Muscle of leg (tissue), 11 donors: ENCODE data around the gene SLC10A1. TPM values are rescaled to one million over a fixed set of nuclear protein-coding genes. Genes with fewer than 3 reads are reported as not detected.

ENCODE experiments used
- DNase-seq: peaks from one replicate; pipeline ENCODE4 v3.0.0; 2013
- H3K27ac ChIP-seq: one replicate; pipeline ENCODE4 v1.5.1; 2013; ENCODE audit warnings: mild to moderate bottlenecking, low read length, control low read depth
- H3K27me3 ChIP-seq: one replicate; pipeline ENCODE4 v1.6.1; 2013; ENCODE audit warnings: low read length; ENCODE audit not compliant: control insufficient read depth, insufficient read depth
- H3K36me3 ChIP-seq: one replicate; pipeline ENCODE4 v1.6.1; 2013; ENCODE audit warnings: low read length; ENCODE audit not compliant: control insufficient read depth, insufficient read depth
- H3K4me1 ChIP-seq: one replicate; pipeline ENCODE4 v1.6.1; 2013; ENCODE audit warnings: low read length; ENCODE audit not compliant: control insufficient read depth, insufficient read depth
- H3K4me3 ChIP-seq: one replicate; pipeline ENCODE4 v1.5.1; 2013; ENCODE audit warnings: low read length, control low read depth
- H3K9me3 ChIP-seq: replicated peaks from 2 replicates; pipeline ENCODE4 v1.6.1; 2013; ENCODE audit warnings: low read depth, low read length; ENCODE audit not compliant: control insufficient read depth
- WGBS: methylation state at CpG from one replicate; pipeline ENCODE4 v1.1.5; 2013; ENCODE audit warnings: missing lambda C conversion rate; ENCODE audit not compliant: insufficient coverage; 5-methylcytosine and 5-hydroxymethylcytosine counted together
- polyA plus RNA-seq, 8 donors: library from polyadenylated mRNA; unstranded; fragments of 120-200 nt; gene quantifications; one replicate each; pipeline versions ENCODE4 v1.2.1 to v1.2.3, GENCODE V29; 2013; ENCODE audit warnings: inconsistent platforms in 1 of 8, low replicate concordance in 1 of 8; ENCODE audit not compliant: insufficient read length in 8 of 8, insufficient read depth in 1 of 8
- total RNA-seq: library from RNA; stranded (reverse); fragments of 120-200 nt; gene quantifications from one replicate; pipeline ENCODE4 v1.2.4, GENCODE V29; 2013

SLC10A1 gene
- total and polyA plus RNA-seq, 9 donors, result 0.06 to 0.09 TPM; not detected in 7

GRCh38 chr14:69811227-69811867, 14.3 kb upstream of the SLC10A1 start:
- H3K4me3 ChIP-seq, result no peak overlapping the region
- no peaks in the 10 kb centered on the region for H3K36me3 ChIP-seq
- no peaks in the 10 kb centered on the region for H3K9me3 ChIP-seq
- H3K27ac ChIP-seq, result no peak overlapping the region
- 80% methylated on average over 11 of the region's 13 CpGs for WGBS
- peaks cover 11% of the 10 kb centered on the region for H3K27me3 ChIP-seq
- DNase-seq, result no peak
- H3K4me1 ChIP-seq, result no peaks in the 10 kb centered on the region

GRCh38 chr14:69808919-69809808, 12.1 kb upstream of the SLC10A1 start:
- H3K4me1 ChIP-seq, result no peaks in the 10 kb centered on the region
- no peak for DNase-seq
- H3K27me3 ChIP-seq, result peaks cover 3% of the 10 kb centered on the region
- H3K36me3 ChIP-seq, result no peaks in the 10 kb centered on the region
- H3K4me3 ChIP-seq, result no peak overlapping the region
- 84% methylated on average over 7 of the region's 12 CpGs for WGBS
- H3K9me3 ChIP-seq, result no peaks in the 10 kb centered on the region
- H3K27ac ChIP-seq, result no peak overlapping the region

DNA sequence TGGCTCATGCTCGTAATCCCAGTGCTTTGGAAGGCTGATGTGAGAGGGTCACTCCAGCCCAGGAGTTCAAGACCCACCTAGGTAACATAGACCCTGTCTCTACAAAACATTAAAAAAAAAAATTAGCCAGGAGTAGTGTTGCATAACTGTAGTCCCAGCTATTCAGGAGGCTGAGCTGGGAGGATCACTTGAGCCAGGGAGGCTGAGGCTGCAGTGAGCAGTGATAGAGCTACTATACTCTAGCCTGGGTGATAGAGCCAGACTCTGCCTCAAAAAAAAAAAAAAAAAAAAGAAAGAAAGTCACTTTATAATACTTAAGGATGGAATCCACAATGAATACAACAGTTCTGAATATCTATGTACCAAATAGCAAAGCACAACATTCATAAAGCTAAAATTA, 10.2 kb upstream of the SLC10A1 start:
- H3K4me3 ChIP-seq, result no peak overlapping the region
- DNase-seq, result no peak
- H3K27ac ChIP-seq, result no peak overlapping the region
- H3K36me3 ChIP-seq, result no peaks in the 10 kb centered on the region
- H3K27me3 ChIP-seq, result peaks cover 3% of the 10 kb centered on the region
- no peaks in the 10 kb centered on the region for H3K9me3 ChIP-seq
- no CpG with 5 or more reads among the region's 1 CpG for WGBS
- no peaks in the 10 kb centered on the region for H3K4me1 ChIP-seq

DNA sequence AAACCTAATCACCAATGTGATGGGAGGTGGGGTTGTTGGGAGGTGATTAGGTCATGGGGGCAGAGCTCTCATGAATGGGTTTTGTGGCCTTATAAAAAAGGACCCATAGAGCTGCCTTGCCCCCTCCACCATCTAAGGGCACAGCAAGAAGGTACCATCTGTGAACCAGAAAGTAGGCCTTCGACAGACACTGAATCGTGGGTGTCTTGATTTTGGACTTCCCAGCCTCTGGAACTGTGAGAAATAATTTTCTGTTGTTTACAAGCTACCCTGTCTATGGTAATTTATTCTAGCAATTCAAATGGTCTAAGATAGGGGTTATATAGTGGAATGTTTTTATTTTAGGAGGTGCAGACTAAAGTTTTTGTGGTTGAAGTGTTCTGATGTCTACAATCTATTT, 7.9 kb upstream of the SLC10A1 start:
- Histone ChIP-seq H3K27ac (no peak overlapping the region), H3K4me3 (no peak overlapping the region), H3K4me1 (no peaks in the 10 kb centered on the region), H3K9me3 (no peaks in the 10 kb centered on the region), H3K27me3 (peaks cover 6% of the 10 kb centered on the region), H3K36me3 (no peaks in the 10 kb centered on the region)
- no peak for DNase-seq
- no CpG with 5 or more reads among the region's 2 CpGs for WGBS

DNA sequence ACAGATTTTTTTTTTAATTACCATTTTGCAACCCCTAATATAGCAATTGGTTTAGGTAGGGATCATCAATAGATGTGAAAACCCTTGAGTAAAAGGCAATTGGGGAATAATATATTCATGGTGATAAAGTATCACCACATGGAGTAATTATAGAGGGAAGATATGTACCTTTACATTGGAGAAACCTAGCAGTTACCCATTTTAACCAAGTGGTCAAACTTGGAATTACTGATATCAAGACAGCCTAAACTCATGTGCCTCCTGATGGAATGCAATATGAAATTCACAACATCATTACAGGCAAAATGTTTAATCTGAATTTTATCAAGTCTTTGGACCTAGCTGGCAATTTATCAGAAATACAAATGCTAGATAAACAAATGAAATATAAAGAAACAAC, 6.7 kb upstream of the SLC10A1 start:
- H3K27ac ChIP-seq, result no peak overlapping the region
- no peaks in the 10 kb centered on the region for H3K4me1 ChIP-seq
- no peak overlapping the region for H3K4me3 ChIP-seq
- no peaks in the 10 kb centered on the region for H3K36me3 ChIP-seq
- H3K27me3 ChIP-seq, result peaks cover 6% of the 10 kb centered on the region
- no peaks in the 10 kb centered on the region for H3K9me3 ChIP-seq
- no peak for DNase-seq

- peaks cover 6% of the 10 kb centered on the region for H3K27me3 ChIP-seq
- 93% methylated on average over 3 of the region's 4 CpGs for WGBS
- no peak overlapping the region for H3K4me3 ChIP-seq
- no peaks in the 10 kb centered on the region for H3K9me3 ChIP-seq
- no peaks in the 10 kb centered on the region for H3K36me3 ChIP-seq
- no peaks in the 10 kb centered on the region for H3K4me1 ChIP-seq
- no peak overlapping the region for H3K27ac ChIP-seq
- DNase-seq, result no peak
Observed at GRCh38 chr14:69798339-69798735, 1.3 kb upstream of the SLC10A1 start.

- Histone ChIP-seq H3K27ac (no peak overlapping the region), H3K27me3 (peaks cover 6% of the 10 kb centered on the region), H3K9me3 (no peaks in the 10 kb centered on the region), H3K36me3 (no peaks in the 10 kb centered on the region), H3K4me1 (no peaks in the 10 kb centered on the region), H3K4me3 (no peak overlapping the region)
- DNase-seq, result no peak
- 81% methylated on average over 2 of the region's 5 CpGs for WGBS
Observed at GRCh38 chr14:69797573-69798338, 715 bp upstream of the SLC10A1 start.

DNA sequence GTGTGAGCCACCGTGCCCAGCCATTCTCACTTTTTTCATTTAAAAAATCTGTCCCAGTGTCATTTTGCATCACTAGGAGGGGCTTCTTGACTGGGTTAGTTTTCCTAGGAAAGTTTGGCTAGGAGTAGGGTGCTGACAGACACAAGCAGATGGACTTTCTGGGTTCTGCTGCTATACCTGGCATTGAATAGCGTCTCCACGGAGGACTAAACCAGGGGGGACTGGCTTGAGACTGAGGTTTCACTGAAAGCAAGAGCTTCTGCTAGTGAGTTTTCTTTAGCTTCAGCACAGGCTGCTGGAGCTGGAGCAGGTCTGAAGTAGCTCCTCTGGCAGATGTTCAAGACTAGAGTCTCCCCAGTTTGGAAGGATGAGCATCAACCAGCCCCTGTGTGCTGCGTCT, 1.4 kb downstream of the SLC10A1 start:
- 89% methylated on average over 3 of the region's 4 CpGs for WGBS
- DNase-seq, result no peak

DNA sequence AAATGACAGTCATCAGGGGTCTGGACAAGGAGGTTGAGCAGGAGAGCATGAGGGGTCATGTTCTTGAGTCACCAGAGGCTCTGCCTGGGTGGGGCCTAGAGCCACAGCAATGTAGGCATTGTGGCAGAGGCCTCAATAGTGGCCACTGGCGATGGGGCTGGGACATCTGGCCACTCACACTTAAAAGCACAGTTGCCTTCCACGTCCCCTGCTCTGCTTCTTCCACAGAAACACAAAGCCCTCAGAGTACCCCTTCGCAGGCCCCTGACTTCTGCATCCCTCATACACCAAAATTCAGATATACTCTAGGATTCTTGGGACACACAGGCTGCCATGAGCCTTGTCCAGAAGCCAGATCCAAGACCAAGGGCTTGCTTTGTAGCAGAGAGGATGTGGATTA, 2.2 kb downstream of the SLC10A1 start:
- no peaks in the 10 kb centered on the region for H3K4me1 ChIP-seq
- no peaks in the 10 kb centered on the region for H3K36me3 ChIP-seq
- H3K9me3 ChIP-seq, result no peaks in the 10 kb centered on the region
- DNase-seq, result no peak
- no peak overlapping the region for H3K27ac ChIP-seq
- no peaks in the 10 kb centered on the region for H3K27me3 ChIP-seq
- WGBS, result 79% methylated on average over 3 of the region's 3 CpGs
- H3K4me3 ChIP-seq, result no peak overlapping the region

More for the DNA sequence above, 1.4 kb downstream of the SLC10A1 start:
- H3K27ac ChIP-seq, result no peak overlapping the region
- no peaks in the 10 kb centered on the region for H3K27me3 ChIP-seq
- H3K36me3 ChIP-seq, result no peaks in the 10 kb centered on the region
- no peaks in the 10 kb centered on the region for H3K4me1 ChIP-seq
- H3K9me3 ChIP-seq, result no peaks in the 10 kb centered on the region
- H3K4me3 ChIP-seq, result no peak overlapping the region

- Histone ChIP-seq H3K9me3 (no peaks in the 10 kb centered on the region), H3K27ac (no peak overlapping the region), H3K27me3 (no peaks in the 10 kb centered on the region), H3K36me3 (no peaks in the 10 kb centered on the region), H3K4me1 (no peaks in the 10 kb centered on the region), H3K4me3 (no peak overlapping the region)
- DNase-seq, result no peak
- WGBS, result 78% methylated on average over 7 of the region's 7 CpGs
Observed at GRCh38 chr14:69792887-69793421, 4.1 kb downstream of the SLC10A1 start.
